HEK293T (cell line): ENCODE data around the gene SUCLG1.

Experiments
- CTCF ChIA-PET: fragments of 350-600 bp; formaldehyde crosslinking; extraction: SDS; loops from one replicate; lab custom pipeline; 2021; ENCODE audit warnings: antibody characterized with exemption, inconsistent platforms; lab: Yijun Ruan, JAX
- POLR2A ChIA-PET: fragments of 350-600 bp; formaldehyde crosslinking; extraction: SDS; loops from one replicate; lab custom pipeline; 2020; ENCODE audit warnings: antibody characterized with exemption, inconsistent platforms; lab: Yijun Ruan, JAX
- DNase-seq: peaks from one replicate; pipeline ENCODE4 v3.0.0; 2012; ENCODE audit warnings: mixed read lengths; ENCODE audit errors: extremely low spot score
- ARNT ChIP-seq: fragments of 450-650 bp; IDR thresholded peaks from 2 replicates; pipeline ENCODE4 v1.6.1; 2017; ENCODE audit warnings: mild to moderate bottlenecking
- BHLHE40 ChIP-seq: fragments of 450-650 bp; IDR thresholded peaks from 2 replicates; pipeline ENCODE4 v1.6.1; 2016; ENCODE audit warnings: mild to moderate bottlenecking, moderate library complexity, borderline replicate concordance
- CTBP1 ChIP-seq: fragments of 450-650 bp; IDR thresholded peaks from 2 replicates; pipeline ENCODE4 v1.6.1; 2016; ENCODE audit warnings: borderline replicate concordance
- ELF4 ChIP-seq: fragments of 450-650 bp; IDR thresholded peaks from 2 replicates; pipeline ENCODE4 v1.6.1; 2017; ENCODE audit warnings: antibody characterized with exemption
- FOXA1 ChIP-seq: fragments of 450-650 bp; IDR thresholded peaks from 2 replicates; pipeline ENCODE4 v1.6.1; 2016; ENCODE audit warnings: mild to moderate bottlenecking
- FOXK2 ChIP-seq: fragments of 450-650 bp; IDR thresholded peaks from 2 replicates; pipeline ENCODE4 v1.6.1; 2016; ENCODE audit warnings: mild to moderate bottlenecking
- FOXM1 ChIP-seq: fragments of 450-650 bp; IDR thresholded peaks from 2 replicates; pipeline ENCODE4 v1.6.1; 2017; ENCODE audit warnings: mild to moderate bottlenecking, borderline replicate concordance
- HDGF ChIP-seq: fragments of 450-650 bp; IDR thresholded peaks from 2 replicates; pipeline ENCODE4 v1.6.1; 2017; ENCODE audit warnings: antibody characterized with exemption, borderline replicate concordance
- L3MBTL2 ChIP-seq: fragments of 450-650 bp; conservative IDR thresholded peaks from 2 replicates; pipeline ENCODE4 v1.6.1; 2016; ENCODE audit warnings: mild to moderate bottlenecking
- LEF1 ChIP-seq: fragments of 450-650 bp; IDR thresholded peaks from 2 replicates; pipeline ENCODE4 v1.6.1; 2017; ENCODE audit warnings: mild to moderate bottlenecking, borderline replicate concordance
- NFRKB ChIP-seq: fragments of 450-650 bp; IDR thresholded peaks from 2 replicates; pipeline ENCODE4 v1.6.1; 2016; ENCODE audit warnings: mild to moderate bottlenecking, moderate library complexity
- SP1 ChIP-seq: fragments of 450-650 bp; IDR thresholded peaks from 2 replicates; pipeline ENCODE4 v1.6.1; 2017
- SUZ12 ChIP-seq: fragments of 450-650 bp; IDR thresholded peaks from 2 replicates; pipeline ENCODE4 v1.6.1; 2016; ENCODE audit warnings: mild to moderate bottlenecking
- TARDBP ChIP-seq: fragments of 450-650 bp; IDR thresholded peaks from 2 replicates; pipeline ENCODE4 v1.6.1; 2016
- ZNF384 ChIP-seq: fragments of 450-650 bp; IDR thresholded peaks from 2 replicates; pipeline ENCODE4 v1.6.1; 2016
- TF ChIP-seq, protein P1 (sequence below): fragments of 450-650 bp; IDR thresholded peaks from 2 replicates; pipeline ENCODE4 v1.6.1; 2016

The SUCLG1 gene

DNA sequence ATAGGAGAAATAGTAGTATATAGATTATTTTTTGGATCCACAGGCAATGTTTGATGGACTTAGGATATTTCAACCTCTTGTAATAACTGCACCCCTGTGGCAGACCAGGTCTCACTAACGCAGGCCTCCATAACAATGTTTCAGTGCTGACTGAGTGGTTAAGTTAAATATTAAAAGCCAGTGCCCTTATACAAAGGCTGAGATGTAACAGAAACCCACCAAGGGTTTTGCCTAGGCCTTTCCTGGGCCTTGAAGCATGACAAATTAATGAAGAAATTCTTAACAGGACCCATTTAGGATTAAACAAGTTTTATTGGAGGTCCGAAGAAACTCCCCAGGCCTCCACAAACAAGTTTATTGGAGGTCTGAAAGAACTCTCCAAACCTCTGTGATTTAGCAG is 1.6 kb upstream of the SUCLG1 start:
- ChIA-PET CTCF (no interaction called here), POLR2A (no interaction called here)
- TF ChIP-seq TARDBP (no peak), FOXK2 (no peak), CTBP1 (no peak), ZNF384 (no peak), L3MBTL2 (no peak), ELF4 (no peak), BHLHE40 (no peak), ARNT (no peak), SUZ12 (no peak), NFRKB (no peak), FOXM1 (no peak), SP1 (no peak), FOXA1 (no peak), HDGF (no peak), LEF1 (no peak)
- TF ChIP-seq, protein P1, sequence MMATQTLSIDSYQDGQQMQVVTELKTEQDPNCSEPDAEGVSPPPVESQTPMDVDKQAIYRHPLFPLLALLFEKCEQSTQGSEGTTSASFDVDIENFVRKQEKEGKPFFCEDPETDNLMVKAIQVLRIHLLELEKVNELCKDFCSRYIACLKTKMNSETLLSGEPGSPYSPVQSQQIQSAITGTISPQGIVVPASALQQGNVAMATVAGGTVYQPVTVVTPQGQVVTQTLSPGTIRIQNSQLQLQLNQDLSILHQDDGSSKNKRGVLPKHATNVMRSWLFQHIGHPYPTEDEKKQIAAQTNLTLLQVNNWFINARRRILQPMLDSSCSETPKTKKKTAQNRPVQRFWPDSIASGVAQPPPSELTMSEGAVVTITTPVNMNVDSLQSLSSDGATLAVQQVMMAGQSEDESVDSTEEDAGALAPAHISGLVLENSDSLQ = no peak
- DNase-seq = no peak

DNA sequence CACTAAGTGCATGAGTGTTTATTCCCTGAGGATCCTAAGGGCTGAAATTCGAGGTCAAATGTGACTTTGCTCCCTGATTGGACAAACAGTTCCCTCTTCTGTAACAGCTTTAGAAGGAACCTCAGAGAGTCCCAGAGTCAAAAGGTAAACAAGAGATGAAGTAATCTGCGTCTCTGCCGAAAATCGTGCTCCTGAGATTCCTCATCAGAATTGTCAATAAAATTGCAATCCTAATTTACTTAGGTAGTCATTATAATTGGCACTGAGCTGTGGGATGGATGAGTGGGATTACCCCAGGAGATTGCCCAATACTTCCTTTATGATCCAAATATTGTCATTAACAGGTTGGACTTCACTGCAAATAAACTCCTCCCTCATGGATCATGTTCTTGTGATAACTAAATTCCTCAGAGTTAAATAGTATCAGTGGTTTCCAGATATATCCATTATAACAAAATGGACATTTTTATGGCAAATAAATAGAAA is 907 bp upstream of the SUCLG1 start:
- peak; percentile 8 for DNase-seq
- CTCF ChIA-PET = no interaction called here
- POLR2A ChIA-PET = interaction anchor here (0.9 to 1.0 kb wide), 4 partner anchors 8 to 515 kb away, joined by 3 read pairs; no protein-coding TSS in a partner anchor
- no peak for TF ChIP-seq CTBP1
- TF ChIP-seq, protein P1 = no peak
- no peak for TF ChIP-seq BHLHE40
- no peak for TF ChIP-seq ELF4
- TF ChIP-seq NFRKB = no peak
- no peak for TF ChIP-seq ARNT
- no peak for TF ChIP-seq TARDBP
- no peak for TF ChIP-seq ZNF384
- TF ChIP-seq FOXK2 = no peak
- no peak for TF ChIP-seq L3MBTL2
- TF ChIP-seq SP1 = no peak
- TF ChIP-seq FOXA1 = no peak
- TF ChIP-seq HDGF = no peak
- no peak for TF ChIP-seq SUZ12
- no peak for TF ChIP-seq LEF1

DNA sequence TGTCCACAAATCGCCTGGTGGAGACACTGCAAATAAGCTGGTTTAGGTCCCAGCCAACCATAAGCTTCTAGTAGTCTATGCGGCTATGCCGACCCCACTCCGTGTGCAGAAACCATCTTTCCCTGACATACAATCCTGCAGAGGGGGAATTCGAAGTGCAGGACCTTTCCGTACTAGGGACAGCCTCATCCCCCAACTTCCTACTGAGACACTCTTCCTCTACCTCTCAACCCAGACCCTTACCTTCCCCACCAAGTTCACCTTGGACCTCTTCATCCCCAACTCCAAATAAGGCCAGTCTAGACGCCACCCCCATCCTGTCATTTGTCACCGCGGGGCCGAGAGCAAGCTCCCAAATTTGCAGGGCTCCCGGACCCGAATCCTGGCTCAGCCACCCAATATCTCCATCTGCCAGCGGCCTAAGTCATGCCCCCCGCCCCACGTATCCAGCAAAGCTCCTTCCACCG is 496 bp downstream of the SUCLG1 start:
- DNase-seq = peak; percentile 33
- CTCF ChIA-PET = interaction anchor here (1.3 kb wide), 1 partner anchor 467 kb away, joined by 3 read pairs; no protein-coding TSS in a partner anchor
- POLR2A ChIA-PET = interaction anchor here (1.0 kb wide), 1 partner anchor 12 kb away, joined by 3 read pairs; no protein-coding TSS in a partner anchor
- no peak for TF ChIP-seq BHLHE40
- no peak for TF ChIP-seq HDGF
- TF ChIP-seq LEF1 = no peak
- TF ChIP-seq SUZ12 = no peak
- no peak for TF ChIP-seq ARNT
- TF ChIP-seq L3MBTL2 = no peak
- TF ChIP-seq NFRKB = no peak
- no peak for TF ChIP-seq CTBP1
- no peak for TF ChIP-seq TARDBP
- no peak for TF ChIP-seq FOXM1
- no peak for TF ChIP-seq ZNF384
- TF ChIP-seq FOXK2 = no peak
- no peak for TF ChIP-seq FOXA1
- TF ChIP-seq, protein P1 = no peak
- TF ChIP-seq ELF4 = no peak
- TF ChIP-seq SP1 = no peak

- CTCF ChIA-PET = no interaction called here
- no peak for DNase-seq
- TF ChIP-seq ZNF384 (no peak), ELF4 (no peak), NFRKB (no peak), BHLHE40 (no peak), CTBP1 (no peak), TARDBP (no peak), FOXM1 (no peak), L3MBTL2 (no peak), SUZ12 (no peak), FOXK2 (no peak), SP1 (no peak), FOXA1 (no peak), ARNT (no peak), HDGF (no peak), LEF1 (no peak)
- TF ChIP-seq, protein P1 = no peak
- POLR2A ChIA-PET = no interaction called here
Observed at GRCh38 chr2:84457686-84458085, 1.4 kb downstream of the SUCLG1 start.

GRCh38 chr2:84456156-84456555 is 2.9 kb downstream of the SUCLG1 start:
- POLR2A ChIA-PET = no interaction called here
- no peak for DNase-seq
- no peak for TF ChIP-seq SUZ12
- TF ChIP-seq FOXK2 = no peak
- no peak for TF ChIP-seq CTBP1
- TF ChIP-seq, protein P1 = no peak
- no peak for TF ChIP-seq LEF1
- no peak for TF ChIP-seq NFRKB
- TF ChIP-seq BHLHE40 = no peak
- TF ChIP-seq ZNF384 = no peak
- no peak for TF ChIP-seq FOXA1
- no peak for TF ChIP-seq HDGF
- no peak for TF ChIP-seq FOXM1
- no peak for TF ChIP-seq ELF4
- TF ChIP-seq TARDBP = no peak
- TF ChIP-seq L3MBTL2 = no peak
- no peak for TF ChIP-seq ARNT
- no peak for TF ChIP-seq SP1
- CTCF ChIA-PET = no interaction called here
